ENCODE results near the gene TLCD3B.
"Not testable (repeated sequence)": the region's sequence is repeated elsewhere in the genome, so short reads cannot be mapped to it uniquely, and the experiment has no call there.

The TLCD3B gene

GRCh38 chr16:30025574-30025973, 5.5 kb downstream of the TLCD3B start:
- DNase-seq (ENCODE audit: low spot score), result no peak

GRCh38 chr16:30025156-30025555, 5.9 kb downstream of the TLCD3B start:
- no peak for DNase-seq (ENCODE audit: low spot score)

GRCh38 chr16:30024451-30024850, 6.6 kb downstream of the TLCD3B start:
- no peak for DNase-seq (ENCODE audit: low spot score)

GRCh38 chr16:30023586-30023985, 7.5 kb downstream of the TLCD3B start:
- DNase-seq (ENCODE audit: low spot score), result no peak

- no peak for DNase-seq (ENCODE audit: low spot score)
Observed at GRCh38 chr16:30022887-30023286, 8.2 kb downstream of the TLCD3B start, which contains the start of gene C16orf92. C16orf92 (plus strand) TSS chr16:30023198; CDS start chr16:30023341, 143 bp downstream.

- DNase-seq (ENCODE audit: low spot score), result no peak
Observed at GRCh38 chr16:30018731-30019158, 12.3 kb downstream of the TLCD3B start.

- DNase-seq (ENCODE audit: low spot score), result not testable (repeated sequence)
Observed at GRCh38 chr16:30017937-30018336, 13.1 kb downstream of the TLCD3B start.

- DNase-seq (ENCODE audit: low spot score), result no peak
Observed at GRCh38 chr16:30017277-30017656, 13.8 kb downstream of the TLCD3B start.

- no peak for DNase-seq (ENCODE audit: low spot score)
Observed at GRCh38 chr16:30016555-30017276, 14.4 kb downstream of the TLCD3B start.

- DNase-seq (ENCODE audit: low spot score), result not testable (repeated sequence)
Observed at GRCh38 chr16:30015450-30015849, 15.6 kb downstream of the TLCD3B start.

GRCh38 chr16:30012598-30012997, 18.5 kb downstream of the TLCD3B start:
- DNase-seq (ENCODE audit: low spot score), result not testable (repeated sequence)

GRCh38 chr16:30011714-30012504, 19.2 kb downstream of the TLCD3B start:
- DNase-seq (ENCODE audit: low spot score), result no peak

GRCh38 chr16:30010844-30011713, 20.0 kb downstream of the TLCD3B start, which contains the start of gene DOC2A:
DOC2A (minus strand) TSS chr16:30011027; CDS start chr16:30010222, 805 bp downstream.
- peak; percentile 13 for DNase-seq (ENCODE audit: low spot score)

- no peak for DNase-seq (ENCODE audit: low spot score)
Observed at GRCh38 chr16:30009990-30010843, 20.9 kb downstream of the TLCD3B start.

GRCh38 chr16:30009085-30009862, 21.8 kb downstream of the TLCD3B start:
- no peak for DNase-seq (ENCODE audit: low spot score)

- no peak for DNase-seq (ENCODE audit: low spot score)
Observed at GRCh38 chr16:30007378-30007895, 23.6 kb downstream of the TLCD3B start.

- no peak for DNase-seq (ENCODE audit: low spot score)
Observed at GRCh38 chr16:30006659-30007377, 24.3 kb downstream of the TLCD3B start.

- DNase-seq (ENCODE audit: low spot score), result no peak
Observed at GRCh38 chr16:30006095-30006473, 25.0 kb downstream of the TLCD3B start.

- peak; percentile 46 for DNase-seq (ENCODE audit: low spot score)
Observed at GRCh38 chr16:30005341-30006094, 25.6 kb downstream of the TLCD3B start.
